SH-SY5Y (cell line): ENCODE data around the gene FAAP20.

Source experiments
- GATA2 ChIP-seq: IDR thresholded peaks from 2 replicates; pipeline ENCODE4 v1.6.1; 2011; ENCODE audit warnings: mild to moderate bottlenecking, low read depth, low read length
- GATA3 ChIP-seq: IDR thresholded peaks from 2 replicates; pipeline ENCODE4 v1.6.1; 2011; ENCODE audit warnings: low read depth, mild to moderate bottlenecking, low read length, moderate library complexity

- TF ChIP-seq GATA2 (no peak), GATA3 (no peak)
Observed at GRCh38 chr1:2143814-2144500, 50.6 kb downstream of the FAAP20 start.
